SU-DHL-6 (cell line): ENCODE results near the gene CRYBG3.

Experiments used
- H2AFZ ChIP-seq: fragments of 200-600 bp; sonication (generic); 2 replicates; pipeline ENCODE4 v1.6.1; 2014; ENCODE audit warnings: low read depth, mild to moderate bottlenecking, moderate library complexity, mixed read lengths, antibody characterized with exemption, low read length; ENCODE audit not compliant: severe bottlenecking
- H3F3A ChIP-seq: fragments of 200-600 bp; shearing (Covaris generic); 2 replicates; pipeline ENCODE4 v1.6.0; 2016; ENCODE audit warnings: antibody characterized with exemption, mild to moderate bottlenecking; ENCODE audit not compliant: insufficient read depth
- H3K27ac ChIP-seq: fragments of 200-600 bp; sonication (generic); 2 replicates; pipeline ENCODE4 v1.5.1; 2016; ENCODE audit warnings: low read depth, mild to moderate bottlenecking, low read length, moderate library complexity, mixed read lengths
- H3K27me3 ChIP-seq: fragments of 200-600 bp; sonication (generic), shearing (Covaris generic); 2 replicates; pipeline ENCODE4 v1.6.0; 2014; ENCODE audit warnings: mild to moderate bottlenecking, low read length
- H3K36me3 ChIP-seq: fragments of 200-600 bp; sonication (generic); 2 replicates; pipeline ENCODE4 v1.6.1; 2014; ENCODE audit warnings: mild to moderate bottlenecking, low read length, mixed read lengths
- H3K4me2 ChIP-seq: fragments of 300-600, 200-600 bp; shearing (Covaris generic), sonication (generic); 2 replicates; pipeline ENCODE4 v1.6.0; 2014; ENCODE audit warnings: low read length, low read depth, mild to moderate bottlenecking; ENCODE audit not compliant: poor library complexity, severe bottlenecking
- H3K4me3 ChIP-seq: fragments of 200-600 bp; sonication (generic); 2 replicates; pipeline ENCODE4 v1.5.1; 2014; ENCODE audit warnings: antibody characterized with exemption, low read length, mild to moderate bottlenecking, mixed read lengths; ENCODE audit not compliant: insufficient read depth, poor library complexity, severe bottlenecking
- H3K79me2 ChIP-seq: fragments of 200-600 bp; sonication (generic); 2 replicates; pipeline ENCODE4 v1.6.1; 2014; ENCODE audit warnings: mild to moderate bottlenecking, low read length, moderate library complexity; ENCODE audit not compliant: insufficient read depth
- H3K9ac ChIP-seq: fragments of 200-600 bp; sonication (generic); 2 replicates; pipeline ENCODE4 v1.7.0; 2014; ENCODE audit warnings: mild to moderate bottlenecking, low read length
- H3K9me2 ChIP-seq: fragments of 200-600 bp; sonication (generic); replicated peaks from 2 replicates; pipeline ENCODE4 v1.6.1; 2014; ENCODE audit warnings: low read length; ENCODE audit not compliant: insufficient read depth
- H3K9me3 ChIP-seq: fragments of 200-600 bp; sonication (generic); 2 replicates; pipeline ENCODE4 v1.6.1; 2014; ENCODE audit warnings: low read length, mixed read lengths; ENCODE audit not compliant: insufficient read depth
- H4K20me1 ChIP-seq: fragments of 200-600 bp; sonication (generic); 2 replicates; pipeline ENCODE4 v1.6.1; 2014; ENCODE audit warnings: low read depth, mild to moderate bottlenecking, antibody characterized with exemption, low read length, moderate library complexity, mixed read lengths
- CTCF ChIP-seq: fragments of 200-600 bp; sonication (generic); IDR thresholded peaks from one replicate; pipeline ENCODE4 v1.5.1; 2017; ENCODE audit warnings: antibody characterized with exemption, mild to moderate bottlenecking, low read length, moderate library complexity; ENCODE audit not compliant: insufficient read depth, poor library complexity, severe bottlenecking
- EZH2phosphoT487 ChIP-seq: fragments of 200-600 bp; sonication (generic), shearing (Covaris generic); conservative IDR thresholded peaks from 2 replicates; pipeline ENCODE4 v1.6.1; 2018; ENCODE audit warnings: mild to moderate bottlenecking, antibody characterized with exemption, low read length, moderate library complexity, mixed read lengths

The CRYBG3 gene

GRCh38 chr3:97970156-97970555, 148.3 kb downstream of the CRYBG3 start:
- peaks cover 9% of the 10 kb centered on the region; the same call in 1 of the 2 replicates for H3F3A ChIP-seq
- no peaks in the 10 kb centered on the region for H3K9me3 ChIP-seq
- no peaks in the 10 kb centered on the region for H4K20me1 ChIP-seq
- no peaks in the 10 kb centered on the region for H3K27me3 ChIP-seq
- no peaks in the 10 kb centered on the region; the same call in 1 of the 2 replicates for H3K36me3 ChIP-seq
- H2AFZ ChIP-seq: no peak overlapping the region
- TF ChIP-seq EZH2phosphoT487: no peak
- no peak for TF ChIP-seq CTCF
- H3K4me3 ChIP-seq: peak overlapping the region; percentile 43
- peak overlapping the region; percentile 75 for H3K4me2 ChIP-seq
- no peaks in the 10 kb centered on the region for H3K9me2 ChIP-seq
- H3K79me2 ChIP-seq: peaks cover 65% of the 10 kb centered on the region
- peak overlapping the region; percentile 46 for H3K27ac ChIP-seq
- peak overlapping the region; percentile 55 for H3K9ac ChIP-seq

- H3K9me2 ChIP-seq: no peaks in the 10 kb centered on the region
- H3K27me3 ChIP-seq: no peaks in the 10 kb centered on the region
- H2AFZ ChIP-seq: peak overlapping the region; percentile 0
- peak overlapping the region; percentile 75 for H3K4me2 ChIP-seq
- peaks cover 9% of the 10 kb centered on the region; the same call in 1 of the 2 replicates for H3F3A ChIP-seq
- H3K9me3 ChIP-seq: no peaks in the 10 kb centered on the region
- H3K4me3 ChIP-seq: peak overlapping the region; percentile 43
- H3K79me2 ChIP-seq: peaks cover 56% of the 10 kb centered on the region
- peak overlapping the region; percentile 46 for H3K27ac ChIP-seq
- no peaks in the 10 kb centered on the region for H4K20me1 ChIP-seq
- no peaks in the 10 kb centered on the region; the same call in 1 of the 2 replicates for H3K36me3 ChIP-seq
- TF ChIP-seq EZH2phosphoT487 (no peak), CTCF (no peak)
- peak overlapping the region; percentile 55 for H3K9ac ChIP-seq
Measured at GRCh38 chr3:97970956-97971620, 149.3 kb downstream of the CRYBG3 start.

GRCh38 chr3:97971679-97972567, 150.1 kb downstream of the CRYBG3 start, which contains the start of gene RIOX2:
Gene RIOX2 (minus strand): TSS chr3:97972431. CDS start chr3:97967593, 4,838 bp downstream.
- peak within 1 kb of the TSS; percentile 76 for H2AFZ ChIP-seq
- peaks cover 48% of the 10 kb centered on the region for H3K79me2 ChIP-seq
- H3K27ac ChIP-seq: peak within 1 kb of the TSS; percentile 46

More at GRCh38 chr3:97971679-97972567, 150.1 kb downstream of the CRYBG3 start, which contains the start of gene RIOX2:
- TF ChIP-seq EZH2phosphoT487 (no peak), CTCF (no peak)
- peak within 1 kb of the TSS; percentile 55 for H3K9ac ChIP-seq
- peak within 1 kb of the TSS; percentile 43 for H3K4me3 ChIP-seq
- peaks cover 9% of the 10 kb centered on the region; the same call in 1 of the 2 replicates for H3F3A ChIP-seq
- H3K27me3 ChIP-seq: no peaks in the 10 kb centered on the region
- no peaks in the 10 kb centered on the region; the same call in 1 of the 2 replicates for H3K36me3 ChIP-seq
- no peaks in the 10 kb centered on the region for H4K20me1 ChIP-seq
- H3K4me2 ChIP-seq: peak within 1 kb of the TSS; percentile 75
- H3K9me3 ChIP-seq: no peaks in the 10 kb centered on the region
- no peaks in the 10 kb centered on the region for H3K9me2 ChIP-seq
